ENCODE measurements around the gene HOXA1. TPM values are rescaled to one million over a fixed set of nuclear protein-coding genes. Genes with fewer than 3 reads are reported as not detected.

HOXA1 gene
- total RNA-seq, 1 donor from 2014 or later = not detected

DNA sequence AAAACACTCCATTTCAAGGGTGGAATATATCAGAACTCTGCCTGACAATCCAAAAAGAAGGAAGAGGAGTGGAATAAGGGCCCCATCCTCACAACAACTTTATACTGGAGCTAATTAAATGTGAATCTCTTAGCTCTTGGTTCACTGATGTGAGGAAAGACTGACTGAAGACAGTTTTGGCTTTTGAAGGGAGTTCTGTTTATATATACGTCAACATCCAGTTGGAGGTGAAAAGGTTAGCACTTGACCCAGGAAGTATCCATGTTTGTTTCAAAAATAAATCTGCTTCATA is 3.0 kb downstream of the HOXA1 start:
- no peak for DNase-seq

DNA sequence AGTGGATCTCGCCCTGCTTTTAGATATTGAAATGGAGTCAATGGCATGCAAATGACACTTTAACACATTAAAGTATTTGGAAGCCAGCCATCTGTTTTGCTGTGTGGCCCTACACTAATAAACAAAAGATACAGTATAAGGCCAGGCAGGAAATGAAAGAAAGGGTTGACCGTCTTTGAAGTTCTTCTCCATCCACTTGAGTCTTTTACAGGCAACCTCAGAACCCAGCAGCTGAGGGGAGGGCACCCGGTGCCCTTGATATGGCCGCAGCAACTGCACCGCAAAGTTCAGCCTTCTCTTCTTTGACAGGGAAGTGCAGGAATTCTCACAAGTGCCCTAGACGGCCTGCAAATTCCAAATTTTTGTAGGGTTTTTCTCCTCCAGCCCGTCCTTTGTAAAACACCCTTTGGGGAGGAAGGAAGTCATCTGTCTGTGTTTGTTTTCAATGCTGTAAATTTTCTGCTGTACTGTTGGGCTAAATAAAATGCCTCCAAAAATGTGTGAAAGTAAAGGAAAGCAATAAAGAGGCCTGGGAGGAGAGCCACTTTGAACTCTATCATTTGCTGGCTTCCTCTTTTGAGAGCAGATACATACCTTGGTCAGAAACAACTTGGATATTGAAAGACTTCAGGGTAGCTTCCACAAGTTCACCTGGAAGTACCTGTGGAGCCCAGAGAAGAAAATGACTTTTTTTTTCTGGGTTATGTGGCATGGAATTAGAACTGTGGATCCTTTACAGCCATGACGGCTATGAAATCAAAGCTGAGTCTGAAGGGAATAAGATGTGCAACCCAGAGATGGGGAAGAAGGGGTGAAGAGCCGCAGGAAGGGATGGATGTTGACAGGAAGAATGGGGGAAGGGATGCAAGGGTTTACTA is 3.6 kb downstream of the HOXA1 start:
- no peak for DNase-seq

DNA sequence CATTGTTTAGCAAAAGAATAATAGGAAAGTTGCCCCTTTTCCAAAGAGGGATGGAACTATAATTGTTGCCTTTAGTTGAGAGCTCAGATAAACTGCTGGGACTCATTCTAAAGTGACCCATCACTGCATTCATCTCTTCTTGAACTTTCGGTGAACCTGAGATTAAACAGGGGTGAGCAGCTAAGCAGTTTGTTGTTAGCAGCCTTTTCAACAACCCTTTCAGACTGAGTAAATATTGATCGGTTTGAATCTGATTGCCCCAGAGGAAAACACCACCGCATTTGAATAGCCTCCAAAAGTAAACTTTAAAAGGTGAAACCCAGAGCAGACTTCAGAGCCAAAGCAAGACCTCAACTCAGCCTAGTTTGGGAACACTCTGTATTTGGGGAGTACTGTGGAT is 4.7 kb downstream of the HOXA1 start:
- DNase-seq = no peak

DNA sequence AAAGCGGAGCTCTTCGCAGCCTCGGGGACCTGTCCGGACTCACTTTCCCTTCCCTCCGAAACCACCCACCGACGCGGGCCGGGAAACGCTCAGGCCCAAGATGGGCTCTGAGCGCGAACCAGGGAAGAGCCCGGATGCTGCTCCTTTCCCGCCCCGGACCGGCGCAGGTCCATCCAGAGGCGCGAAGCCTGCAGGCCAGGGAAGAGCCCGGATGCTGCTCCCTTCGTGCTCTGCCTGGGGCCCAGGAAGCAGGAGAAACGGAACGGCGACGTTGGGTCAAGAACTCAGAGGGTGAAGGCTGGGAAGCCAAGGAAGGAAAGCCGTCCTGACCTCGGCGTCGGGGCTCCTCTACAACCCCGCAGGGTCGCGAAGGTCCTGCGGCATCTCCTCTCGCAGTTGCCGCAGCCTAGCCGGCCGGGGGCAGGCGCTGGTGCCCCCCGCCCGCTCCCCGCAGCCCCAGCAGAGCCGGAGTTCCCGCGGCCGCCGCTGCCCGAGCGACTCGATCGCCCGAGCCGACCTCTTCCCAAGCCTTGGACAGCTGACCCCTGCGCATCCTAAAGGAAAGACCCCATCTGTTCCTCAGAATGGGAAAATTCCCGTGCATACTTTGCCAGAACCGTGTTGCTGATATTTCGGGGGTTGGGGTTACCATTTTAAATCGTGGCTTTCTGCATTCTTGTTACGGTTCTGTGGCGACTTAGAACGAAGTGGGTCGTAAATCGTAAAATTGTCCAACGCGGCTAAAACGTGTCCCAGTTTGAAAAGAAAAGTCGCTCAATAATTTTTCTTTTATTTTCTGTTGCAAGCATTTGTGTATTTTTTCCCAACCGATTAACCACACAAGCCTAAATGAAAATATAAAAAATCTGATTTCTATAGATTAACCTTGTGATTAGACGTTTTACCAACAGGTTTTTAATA is 7.5 kb downstream of the HOXA1 start:
- no peak for DNase-seq

DNA sequence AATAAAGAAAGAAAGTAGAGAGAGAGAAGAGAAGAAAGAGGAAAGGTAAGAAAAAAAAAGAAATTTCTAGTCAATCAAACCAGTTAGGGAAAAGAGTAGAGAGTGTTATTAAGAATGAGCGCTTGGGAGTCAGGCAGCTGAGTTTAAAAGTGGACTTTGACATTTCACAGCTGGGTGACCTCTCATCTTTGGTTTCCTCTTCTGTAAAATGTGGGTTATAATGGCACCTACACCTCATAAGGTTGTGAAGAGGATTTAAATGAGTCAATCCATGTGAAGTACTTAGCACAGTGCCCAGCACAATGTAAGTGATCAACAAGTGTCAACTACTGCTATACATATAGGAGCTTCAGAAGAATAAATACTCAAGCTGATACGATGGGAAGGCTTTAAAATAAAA is 12.2 kb downstream of the HOXA1 start:
- no peak for DNase-seq

DNA sequence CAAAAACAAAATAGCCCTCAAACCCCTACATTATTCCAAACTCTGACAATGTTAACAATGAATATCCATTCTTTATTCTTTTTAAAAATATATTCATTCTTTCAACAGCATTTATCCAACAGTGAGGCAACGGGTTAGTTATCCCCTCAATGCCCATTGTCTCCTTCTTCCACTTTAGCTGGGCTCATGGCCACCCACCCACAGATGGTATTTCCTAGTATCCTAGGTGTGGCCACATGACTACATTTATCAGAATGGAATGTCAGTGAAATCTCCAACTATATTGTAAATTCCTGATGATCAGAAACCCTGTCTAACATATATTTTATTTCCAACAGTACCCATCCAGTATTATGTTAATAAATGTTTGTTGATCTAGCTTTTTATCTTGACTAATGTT is 13.6 kb downstream of the HOXA1 start:
- DNase-seq = no peak

DNA sequence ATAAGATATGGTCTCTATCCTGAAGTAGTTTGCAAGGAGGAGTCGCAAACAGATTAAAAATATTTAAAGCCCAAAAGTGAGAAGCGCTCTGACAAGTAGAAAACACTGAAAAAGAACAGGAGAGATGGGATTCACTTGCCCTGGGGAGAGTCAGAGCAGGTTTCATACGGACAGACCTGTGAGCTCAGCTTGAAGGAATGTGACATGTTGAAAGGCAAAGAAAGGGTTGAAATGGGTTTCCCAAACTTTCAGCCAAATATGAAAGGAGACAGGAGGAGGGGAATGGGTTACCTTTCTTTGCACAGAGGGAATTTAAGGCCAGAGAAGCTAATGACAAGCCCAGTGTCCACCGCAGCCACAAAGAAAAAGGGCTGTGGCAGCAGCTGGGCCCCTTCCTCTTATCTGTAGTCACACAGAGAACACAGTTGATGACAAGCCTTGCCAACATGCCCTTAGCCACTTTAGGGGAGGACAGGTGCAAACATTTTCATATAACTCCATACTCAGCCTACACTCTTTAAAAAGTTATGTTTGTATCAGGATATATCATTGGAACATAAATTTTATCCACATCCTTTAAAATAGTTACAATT is 14.9 kb downstream of the HOXA1 start:
- DNase-seq = no peak

DNA sequence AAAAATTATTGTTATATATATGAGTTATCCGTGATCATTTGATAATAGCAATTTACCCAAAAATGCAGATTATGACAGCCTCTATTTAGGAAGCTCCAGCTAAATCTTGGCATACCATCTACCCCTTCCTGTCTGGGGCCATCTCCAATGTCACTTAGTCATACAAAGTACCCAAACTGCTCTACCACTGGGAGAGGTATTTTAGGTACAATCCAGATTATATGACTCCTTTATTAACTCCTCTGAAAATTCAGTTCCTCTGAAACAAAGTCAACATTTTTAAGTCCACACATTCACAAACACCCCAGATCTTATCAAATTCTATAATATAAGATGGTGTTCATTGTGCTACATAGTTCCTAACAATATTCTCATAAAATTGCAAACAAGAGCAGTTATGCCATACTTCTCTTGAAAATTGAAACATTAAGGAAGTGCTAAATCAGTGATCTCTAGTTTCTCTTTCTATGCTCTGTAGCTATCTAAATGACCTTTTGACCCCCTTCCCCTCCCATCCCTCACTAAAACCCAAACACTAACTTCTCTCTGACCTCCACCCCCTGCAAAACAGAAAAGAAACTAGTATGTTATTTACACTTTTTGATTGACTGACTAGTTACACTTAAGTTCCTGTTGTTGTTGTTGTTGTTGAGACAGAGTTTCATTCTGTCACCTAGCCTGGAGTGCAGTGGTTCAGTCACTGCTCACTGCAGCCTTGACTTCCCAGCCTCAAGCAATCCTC is 16.4 kb downstream of the HOXA1 start:
- no peak for DNase-seq

DNA sequence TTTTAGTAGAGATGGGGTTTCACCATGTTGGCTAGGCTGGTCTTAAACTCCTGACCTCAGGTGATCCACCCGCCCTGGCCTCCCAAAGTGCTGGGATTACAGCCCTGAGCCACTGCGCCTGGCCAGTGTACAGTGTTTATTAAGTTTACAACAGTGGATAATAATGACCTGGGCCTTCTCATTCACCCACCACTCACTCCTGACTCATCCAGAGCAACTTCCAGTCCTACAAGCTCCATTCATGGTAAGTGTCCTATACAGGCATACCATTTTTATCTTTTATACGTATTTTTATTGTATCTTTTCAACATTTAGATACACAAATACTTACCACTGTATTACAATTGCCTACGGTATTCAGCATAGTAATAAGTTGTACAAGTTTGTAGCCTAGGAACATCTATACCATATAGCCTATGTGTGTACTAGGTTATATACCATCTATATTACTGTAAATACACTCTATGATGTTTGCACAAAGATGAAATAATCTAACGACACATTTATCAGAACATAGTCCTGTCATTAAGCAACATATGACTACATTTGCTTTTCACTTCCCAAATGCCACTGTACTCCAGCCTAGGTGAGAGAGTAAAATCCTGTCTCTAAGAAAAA is 17.1 kb downstream of the HOXA1 start:
- DNase-seq = no peak

DNA sequence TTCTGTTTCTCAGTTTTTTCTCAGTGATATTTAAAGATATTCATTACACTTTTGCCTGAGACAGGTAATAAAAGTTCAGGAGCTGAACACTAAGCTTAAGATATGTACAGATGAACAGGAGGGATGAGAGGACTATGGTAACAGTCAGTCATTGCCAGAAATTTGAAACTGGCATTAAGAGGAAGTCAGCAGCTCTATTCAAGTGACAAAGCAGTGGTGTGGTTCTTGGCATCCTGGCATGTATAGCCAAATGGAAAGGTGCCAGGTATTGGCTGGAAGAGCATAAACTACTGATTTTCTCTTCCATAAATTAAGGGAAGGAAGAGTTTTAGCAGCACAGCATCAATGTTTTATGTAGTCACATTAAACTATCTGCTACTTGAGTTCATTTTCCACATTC is 22.7 kb downstream of the HOXA1 start:
- no peak for DNase-seq

DNA sequence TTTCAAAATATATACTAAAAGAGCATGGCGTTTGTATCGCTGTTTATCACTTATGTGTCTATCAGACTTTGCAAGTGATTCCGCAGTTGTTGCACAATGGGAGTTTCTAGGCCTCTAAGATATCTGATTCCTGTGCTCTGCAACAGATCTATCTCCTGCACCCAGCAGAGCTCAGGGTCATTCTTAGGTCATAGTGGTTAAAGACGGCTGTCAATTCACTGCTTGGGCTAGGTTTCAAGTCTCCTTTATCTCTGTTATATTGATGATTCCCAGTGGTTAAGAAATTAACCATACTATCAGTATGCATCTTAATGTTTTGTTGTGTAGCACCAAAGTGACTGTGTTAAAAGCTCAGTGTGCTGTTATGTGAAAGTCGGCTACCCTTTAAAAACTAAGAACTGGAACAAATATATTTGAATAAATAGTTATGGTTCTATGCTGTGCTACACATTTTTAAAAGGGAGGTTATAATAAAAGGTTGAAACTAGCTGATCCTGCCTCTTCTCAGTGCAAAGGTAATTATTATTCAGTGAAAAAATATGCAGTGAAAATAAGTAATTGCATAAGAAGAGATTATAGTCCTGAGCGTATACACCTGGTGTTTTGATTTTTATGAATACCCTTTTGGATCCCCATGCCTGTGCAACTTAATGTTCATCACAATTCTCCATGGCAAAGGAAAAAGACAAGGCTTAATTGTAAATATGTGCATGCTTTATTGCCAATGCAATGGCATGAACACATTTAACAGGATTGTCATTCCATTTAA is 24.0 kb downstream of the HOXA1 start:
- DNase-seq = no peak

DNA sequence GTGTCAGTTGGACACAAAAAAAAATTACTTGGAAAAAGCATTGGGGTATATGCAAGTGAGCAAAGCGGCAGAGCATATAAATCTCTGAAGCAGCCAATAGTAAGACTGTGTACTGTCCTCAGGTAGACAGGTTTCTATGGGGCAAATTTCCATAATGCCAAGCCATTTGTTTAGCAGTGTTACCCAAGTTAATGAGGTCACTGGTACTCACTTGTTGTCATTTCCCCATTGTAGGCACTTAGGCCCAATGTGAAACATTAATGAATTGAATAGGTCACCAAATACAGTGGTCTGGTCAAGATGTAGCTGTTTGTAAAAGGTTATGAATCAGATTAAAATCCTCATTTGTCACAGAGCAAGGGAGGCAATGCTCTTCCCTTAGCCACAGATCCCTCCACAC is 27.5 kb downstream of the HOXA1 start:
- no peak for DNase-seq

DNA sequence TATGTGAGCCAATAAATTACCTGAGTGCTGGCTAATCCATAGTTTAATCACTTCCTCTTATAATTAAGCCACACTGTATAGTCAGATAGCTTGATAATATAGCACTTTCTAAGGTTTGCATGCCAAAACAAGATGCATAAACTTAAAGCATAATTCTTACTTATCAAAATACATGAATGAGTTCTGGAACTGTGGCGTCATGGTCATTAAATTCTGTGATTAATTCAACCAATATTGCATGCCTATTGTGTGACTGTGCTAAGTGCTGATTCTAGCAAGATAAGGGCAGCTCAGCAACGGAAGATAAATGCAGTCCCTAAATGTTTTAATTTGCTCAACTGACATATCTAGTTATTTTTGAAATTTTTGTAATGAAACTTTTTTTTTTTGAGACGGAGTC is 29.7 kb downstream of the HOXA1 start:
- DNase-seq = no peak

DNA sequence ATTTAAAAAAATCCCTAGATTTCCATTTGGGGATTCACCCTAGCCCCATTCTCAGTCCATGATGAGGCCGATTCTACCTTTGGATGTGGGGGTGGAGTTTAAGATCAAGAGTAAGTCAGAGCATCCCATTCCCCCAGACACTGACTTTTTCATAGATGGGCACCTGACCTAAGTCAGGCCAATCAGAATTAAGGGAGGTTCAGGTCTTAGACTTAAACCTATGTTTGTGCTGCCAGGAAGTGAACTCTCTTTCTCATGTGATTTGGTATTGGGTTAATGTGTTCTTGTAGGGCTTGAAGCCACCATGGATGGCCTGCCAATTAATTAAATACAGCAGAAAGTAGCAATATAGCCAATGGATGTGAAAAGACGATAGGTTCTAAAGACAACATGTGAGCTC is 30.1 kb downstream of the HOXA1 start:
- DNase-seq = no peak

DNA sequence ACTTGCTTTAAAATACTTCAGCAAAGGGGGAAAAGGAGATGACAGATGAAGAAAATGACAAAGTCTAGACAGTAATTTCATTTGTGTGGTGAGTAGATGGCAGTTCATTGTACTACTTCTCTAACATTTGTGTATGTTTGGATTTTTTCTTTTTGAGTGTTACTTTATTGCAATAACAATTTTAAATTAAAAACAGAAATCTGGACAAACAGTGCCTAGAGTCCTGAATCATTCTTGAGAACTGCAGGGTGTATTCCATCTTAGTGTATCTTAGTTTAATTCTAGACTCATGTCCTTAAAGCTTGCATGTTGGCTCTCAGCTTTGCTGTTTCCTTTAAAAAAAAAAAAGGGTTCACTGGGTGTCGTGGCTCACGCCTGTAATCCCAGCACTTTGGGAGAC is 31.1 kb downstream of the HOXA1 start:
- peak; percentile 6 for DNase-seq

DNA sequence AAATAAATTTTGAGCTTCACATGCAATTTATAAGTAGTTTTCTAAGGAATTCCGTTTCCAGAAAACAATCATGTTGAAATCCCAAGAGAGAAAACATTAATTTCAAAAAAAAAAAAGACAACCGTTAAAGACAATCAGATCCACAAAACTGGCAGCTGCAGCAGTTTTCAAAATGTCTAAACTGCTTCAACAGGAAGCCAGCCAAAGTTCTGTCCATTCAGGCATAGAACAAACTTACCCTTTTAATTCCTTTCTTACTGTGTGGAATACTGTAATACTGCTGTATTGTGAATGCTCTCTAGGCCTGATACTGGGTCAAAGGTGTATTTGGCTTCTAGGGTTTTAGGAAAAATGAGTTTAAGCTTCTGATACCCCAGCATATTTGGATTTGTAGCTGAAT is 31.6 kb downstream of the HOXA1 start:
- peak; percentile 75 for DNase-seq

DNA sequence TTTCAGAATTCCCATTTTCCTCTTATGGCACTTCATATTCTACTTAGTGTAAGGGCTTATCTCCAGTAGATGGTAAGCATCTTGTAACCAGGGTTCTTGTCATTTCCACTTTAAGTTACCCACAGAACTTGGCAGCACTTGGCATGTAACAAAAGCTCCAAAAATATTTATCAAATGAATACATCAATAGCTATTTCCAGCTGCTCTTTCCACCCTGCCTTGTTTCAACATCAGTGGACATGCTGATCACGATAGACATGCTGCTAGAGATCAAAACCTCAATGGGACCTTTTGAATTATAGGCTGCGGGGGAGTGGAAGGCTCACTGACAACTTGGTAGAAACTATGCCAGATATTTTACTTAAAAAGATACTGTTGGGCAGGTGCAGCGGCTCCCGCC is 32.9 kb downstream of the HOXA1 start:
- no peak for DNase-seq

DNA sequence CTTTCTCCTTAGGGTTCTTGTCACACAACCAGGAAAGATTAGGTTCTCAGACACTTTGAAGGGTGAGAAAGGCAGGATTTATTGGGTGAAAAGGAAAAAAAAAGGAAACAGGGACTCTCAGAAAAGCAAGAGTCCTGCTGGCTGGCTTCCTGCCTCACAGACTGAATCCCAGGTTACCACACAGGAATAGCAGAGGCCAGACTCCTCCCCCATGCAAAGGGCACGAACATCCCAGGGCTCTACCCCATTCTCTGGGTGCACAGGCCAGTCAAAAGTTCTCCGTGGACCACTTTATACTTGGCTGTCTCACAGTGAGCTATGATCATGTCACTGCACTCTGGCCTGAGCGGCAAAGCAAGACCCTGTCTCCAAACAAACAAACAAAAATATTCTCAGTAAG is 42.6 kb downstream of the HOXA1 start:
- no peak for DNase-seq

DNA sequence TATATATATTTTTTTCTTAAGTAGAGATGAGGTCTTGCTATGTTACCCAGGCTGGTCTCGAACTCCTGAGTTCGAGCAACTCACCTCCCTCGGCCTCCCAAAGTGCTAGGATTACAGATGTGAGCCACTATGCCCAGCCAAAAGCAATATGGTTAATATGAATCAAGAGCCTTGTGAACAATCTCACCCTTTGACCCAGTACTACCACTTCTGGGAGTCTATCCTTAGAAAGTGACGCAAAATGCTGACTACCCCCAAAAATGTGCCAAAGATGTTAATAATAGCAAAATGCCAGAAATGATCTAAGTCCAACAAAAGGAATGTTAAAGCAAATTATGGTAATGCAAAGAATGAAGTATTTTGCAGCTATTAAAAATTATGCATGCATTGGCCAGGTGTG is 44.3 kb downstream of the HOXA1 start:
- DNase-seq = no peak

DNA sequence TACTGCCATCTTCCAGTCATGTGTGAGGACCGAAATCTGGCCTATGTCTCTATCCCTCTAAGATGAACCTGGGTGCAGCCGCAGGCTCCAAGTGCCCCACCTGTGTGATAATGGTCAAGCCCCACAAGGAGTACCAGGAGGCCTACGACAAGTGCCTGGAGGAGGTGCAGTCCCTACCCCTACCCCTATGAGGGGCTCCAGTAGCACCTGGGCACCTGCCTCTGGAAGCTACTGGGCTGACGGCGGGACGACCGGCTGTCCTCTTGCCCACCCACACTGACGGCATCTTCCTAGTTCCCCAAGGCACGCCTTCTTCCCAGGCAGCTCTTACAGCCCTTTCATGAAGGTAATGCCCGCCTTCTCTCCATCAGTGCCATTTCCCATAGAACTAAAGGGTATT is 47.4 kb downstream of the HOXA1 start:
- DNase-seq = no peak

DNA sequence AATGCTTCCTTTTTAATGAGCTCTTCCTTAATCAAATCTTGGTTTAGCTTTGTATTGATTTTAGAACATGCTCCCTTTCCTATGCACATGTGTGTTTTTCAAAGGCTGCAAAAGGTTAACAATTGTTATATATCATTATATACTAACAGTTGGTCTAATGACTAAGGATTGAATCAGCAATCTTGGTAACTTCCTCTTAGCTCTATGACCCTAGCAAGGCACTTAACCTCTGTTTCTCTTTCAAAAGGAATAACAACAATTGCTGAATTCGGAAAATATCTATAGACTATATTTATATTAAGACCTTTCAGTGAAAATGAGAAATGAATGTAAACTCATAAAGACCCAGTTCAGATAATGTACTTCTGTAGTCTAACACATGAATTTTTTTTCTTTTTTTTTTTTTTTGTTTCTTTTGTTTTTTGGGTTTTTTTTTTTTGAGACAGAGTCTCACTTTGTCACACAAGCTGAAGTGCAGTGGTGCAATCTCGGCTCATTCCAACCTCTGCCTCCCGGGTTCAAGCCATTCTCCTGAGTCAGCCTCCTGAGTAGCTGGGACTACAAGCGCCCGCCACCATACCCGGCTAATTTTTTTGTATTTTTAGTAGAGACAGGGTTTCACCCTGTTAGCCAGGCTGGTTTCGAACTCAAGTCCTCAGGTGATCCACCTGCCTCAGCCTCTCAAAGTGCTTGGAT is 48.8 kb downstream of the HOXA1 start:
- no peak for DNase-seq
